CD4-positive, alpha-beta T cell treated with Interleukin-17A for 4 hours (primary cell): ENCODE results near the gene LRTM2.

Source experiments
- DNase-seq: peaks from one replicate; pipeline ENCODE4 v3.0.0-alpha.2; 2020; ENCODE audit warnings: mixed read lengths

The LRTM2 gene

GRCh38 chr12:1844223-1844622 is 23.9 kb downstream of the LRTM2 start:
- no peak for DNase-seq

GRCh38 chr12:1844661-1845409 is 24.5 kb downstream of the LRTM2 start:
- no peak for DNase-seq

GRCh38 chr12:1845427-1845826 is 25.1 kb downstream of the LRTM2 start:
- no peak for DNase-seq

GRCh38 chr12:1845886-1846285 is 25.5 kb downstream of the LRTM2 start:
- DNase-seq, result no peak

- DNase-seq, result no peak
Observed at GRCh38 chr12:1846421-1847405, 26.3 kb downstream of the LRTM2 start.

GRCh38 chr12:1847411-1847810 is 27.0 kb downstream of the LRTM2 start:
- DNase-seq, result no peak

- no peak for DNase-seq
Observed at GRCh38 chr12:1848146-1848545, 27.8 kb downstream of the LRTM2 start.

- no peak for DNase-seq
Observed at GRCh38 chr12:1848745-1849144, 28.4 kb downstream of the LRTM2 start.

GRCh38 chr12:1851151-1851701 is 30.9 kb downstream of the LRTM2 start:
- no peak for DNase-seq

- DNase-seq, result no peak
Observed at GRCh38 chr12:1852076-1852475, 31.7 kb downstream of the LRTM2 start.

GRCh38 chr12:1853716-1854115 is 33.4 kb downstream of the LRTM2 start:
- DNase-seq, result no peak

GRCh38 chr12:1855241-1855640 is 34.9 kb downstream of the LRTM2 start:
- no peak for DNase-seq

- no peak for DNase-seq
Observed at GRCh38 chr12:1857086-1857485, 36.7 kb downstream of the LRTM2 start.

GRCh38 chr12:1857821-1858220 is 37.5 kb downstream of the LRTM2 start:
- DNase-seq, result no peak

GRCh38 chr12:1858456-1858855 is 38.1 kb downstream of the LRTM2 start:
- no peak for DNase-seq

GRCh38 chr12:1859643-1860042 is 39.3 kb downstream of the LRTM2 start:
- DNase-seq, result no peak

GRCh38 chr12:1862973-1863372 is 42.6 kb downstream of the LRTM2 start:
- DNase-seq, result no peak

GRCh38 chr12:1863823-1864222 is 43.5 kb downstream of the LRTM2 start:
- DNase-seq, result no peak

GRCh38 chr12:1864456-1864855 is 44.1 kb downstream of the LRTM2 start:
- DNase-seq, result no peak

- DNase-seq, result no peak
Observed at GRCh38 chr12:1864867-1865266, 44.5 kb downstream of the LRTM2 start.

GRCh38 chr12:1865284-1865866 is 45.0 kb downstream of the LRTM2 start:
- DNase-seq, result no peak

- DNase-seq, result no peak
Observed at GRCh38 chr12:1869145-1869544, 48.8 kb downstream of the LRTM2 start.

- DNase-seq, result no peak
Observed at GRCh38 chr12:1870086-1870485, 49.7 kb downstream of the LRTM2 start.
